H1 (cell line): Measurements from ENCODE around the gene ASAP2. TPM values are rescaled to one million over a fixed set of nuclear protein-coding genes. Genes with fewer than 3 reads are reported as not detected.

Experiments used
- CTCF ChIA-PET: fragments of 300-600 bp; sonication (Branson Sonifier 250); formaldehyde crosslinking; loops from one replicate; lab custom pipeline; 2021; ENCODE audit not compliant: partially characterized antibody; lab: Charles Lee
- POLR2A ChIA-PET: fragments of 300-600 bp; sonication (Branson Sonifier 250); formaldehyde crosslinking; loops from one replicate; lab custom pipeline; 2021; ENCODE audit warnings: inconsistent platforms; ENCODE audit not compliant: partially characterized antibody; lab: Charles Lee
- DNase-seq, 2 experiments: peaks; one replicate each; pipeline versions ENCODE4 v3.0.0 to v3.0.0-alpha.2; 2010 to 2022; ENCODE audit warnings: low spot score in 2 of 2, low read depth in 1 of 2, mixed read lengths in 1 of 2
- FAIRE-seq: peaks from 2 replicates; lab custom pipeline; 2011; peaks lifted over from hg19 to GRCh38; lab: Jason Lieb, UNC
- H2AFZ ChIP-seq: 2 replicates; pipeline ENCODE4 v1.8.1; 2012; ENCODE audit warnings: low read length, inconsistent platforms
- H2AK5ac ChIP-seq: 2 replicates; pipeline ENCODE4 v1.6.1; 2013; ENCODE audit warnings: low read depth, low read length
- H2BK120ac ChIP-seq: replicated peaks from 2 replicates; pipeline ENCODE3; 2013; ENCODE audit warnings: low read depth, low read length, inconsistent platforms
- H2BK12ac ChIP-seq: 2 replicates; pipeline ENCODE4 v1.6.1; 2013; ENCODE audit warnings: low read depth, low read length
- H2BK15ac ChIP-seq: 2 replicates; pipeline ENCODE4 v1.6.1; 2013; ENCODE audit warnings: low read length
- H2BK20ac ChIP-seq: 2 replicates; pipeline ENCODE4 v1.6.1; 2013; ENCODE audit warnings: low read length
- H2BK5ac ChIP-seq: 2 replicates; pipeline ENCODE4 v1.6.1; 2013; ENCODE audit warnings: low read depth, low read length
- H3K14ac ChIP-seq: 2 replicates; pipeline ENCODE4 v1.6.1; 2013; ENCODE audit warnings: inconsistent platforms; ENCODE audit not compliant: insufficient read length
- H3K18ac ChIP-seq: 2 replicates; pipeline ENCODE4 v1.6.1; 2013; ENCODE audit warnings: low read length; ENCODE audit errors: extremely low read depth
- H3K23ac ChIP-seq: 2 replicates; pipeline ENCODE4 v1.6.1; 2013; ENCODE audit warnings: inconsistent platforms; ENCODE audit not compliant: insufficient read length
- H3K23me2 ChIP-seq: 2 replicates; pipeline ENCODE4 v1.6.1; 2013; ENCODE audit warnings: low read depth, low read length
- H3K27ac ChIP-seq: 2 replicates; pipeline ENCODE4 v1.6.1; 2011; ENCODE audit warnings: low read depth, low read length, inconsistent platforms
- H3K27me3 ChIP-seq, 4 experiments: replicated peaks in 1 of 4; 1 replicate in 1 of 4; 2 replicates in 3 of 4; pipeline versions ENCODE4 v1.6.1 to v1.8.1; 2011 to 2013; ENCODE audit warnings: low read length in 3 of 4, mild to moderate bottlenecking in 3 of 4, inconsistent platforms in 2 of 4, mixed read lengths in 2 of 4, moderate library complexity in 1 of 4; ENCODE audit not compliant: control insufficient read depth in 3 of 4, insufficient read depth in 3 of 4; ENCODE audit errors: extremely low read depth in 1 of 4
- H3K36me3 ChIP-seq, 4 experiments: 2 replicates each; pipeline versions ENCODE4 v1.6.1 to v1.8.1; 2011 to 2013; ENCODE audit warnings: mild to moderate bottlenecking in 4 of 4, low read length in 3 of 4, moderate library complexity in 2 of 4, control low read depth in 1 of 4, inconsistent platforms in 1 of 4; ENCODE audit not compliant: insufficient read depth in 4 of 4, control insufficient read depth in 2 of 4
- H3K4ac ChIP-seq: replicated peaks from 2 replicates; pipeline ENCODE3; 2013; ENCODE audit warnings: low read length, low read depth, mixed read lengths, inconsistent platforms; ENCODE audit not compliant: insufficient read length
- H3K4me1 ChIP-seq, 4 experiments: replicated peaks in 1 of 4; 1 replicate in 1 of 4; 2 replicates in 3 of 4; pipeline versions ENCODE4 v1.6.1 to v1.8.1; 2011 to 2013; ENCODE audit warnings: low read length in 3 of 4, inconsistent platforms in 2 of 4, mixed read lengths in 1 of 4; ENCODE audit not compliant: insufficient read depth in 4 of 4, control insufficient read depth in 3 of 4
- H3K4me2 ChIP-seq, 2 experiments: 2 replicates each; pipeline versions ENCODE4 v1.6.1 to v1.8.1; 2011 to 2013; ENCODE audit warnings: low read depth in 2 of 2, low read length in 2 of 2, control low read depth in 1 of 2, inconsistent platforms in 1 of 2, mild to moderate bottlenecking in 1 of 2; ENCODE audit not compliant: insufficient read depth in 1 of 2
- H3K4me3 ChIP-seq, 4 experiments: fragments of 200-600, 300-600 bp in 1 of 4; sonication (generic), shearing (Covaris generic), sonication (Bioruptor Twin) in 1 of 4; 2 replicates each; pipeline versions ENCODE4 v1.5.1 to v1.8.1; 2011 to 2016; ENCODE audit warnings: low read length in 4 of 4, low read depth in 3 of 4, control low read depth in 2 of 4, inconsistent platforms in 2 of 4, mild to moderate bottlenecking in 2 of 4, mixed read lengths in 1 of 4, moderate library complexity in 1 of 4; ENCODE audit not compliant: insufficient read depth in 2 of 4; ENCODE audit errors: extremely low read depth in 1 of 4
- H3K56ac ChIP-seq: replicated peaks from 2 replicates; pipeline ENCODE3; 2013; ENCODE audit warnings: low read depth, mild to moderate bottlenecking, mixed read lengths, low read length, inconsistent platforms; ENCODE audit not compliant: insufficient read length
- H3K79me1 ChIP-seq: 2 replicates; pipeline ENCODE4 v1.6.1; 2013; ENCODE audit warnings: low read depth, low read length, control low read depth
- H3K79me2 ChIP-seq, 2 experiments: 2 replicates each; pipeline versions ENCODE4 v1.6.1 to v1.8.1; 2012 to 2013; ENCODE audit warnings: low read length in 2 of 2, mild to moderate bottlenecking in 2 of 2, inconsistent platforms in 1 of 2; ENCODE audit not compliant: insufficient read depth in 2 of 2, control insufficient read depth in 1 of 2
- H3K9ac ChIP-seq, 4 experiments: replicated peaks in 1 of 4; 1 replicate in 1 of 4; 2 replicates in 3 of 4; pipeline versions ENCODE4 v1.6.1 to v1.8.1; 2011 to 2013; ENCODE audit warnings: low read depth in 3 of 4, low read length in 3 of 4, control low read depth in 2 of 4, mild to moderate bottlenecking in 2 of 4, moderate library complexity in 2 of 4, inconsistent platforms in 1 of 4; ENCODE audit errors: extremely low read depth in 1 of 4
- H3K9me3 ChIP-seq, 2 experiments: 2 replicates each; pipeline versions ENCODE4 v1.6.1 to v1.8.1; 2012 to 2013; ENCODE audit warnings: mild to moderate bottlenecking in 2 of 2, moderate library complexity in 2 of 2, control low read depth in 1 of 2, inconsistent platforms in 1 of 2, low read depth in 1 of 2, low read length in 1 of 2, mixed read lengths in 1 of 2; ENCODE audit not compliant: insufficient read depth in 2 of 2
- H4K20me1 ChIP-seq, 2 experiments: replicated peaks in 1 of 2; 2 replicates each; pipeline versions ENCODE3 to v1.8.1; 2011 to 2013; ENCODE audit warnings: inconsistent platforms in 2 of 2, low read length in 2 of 2, mild to moderate bottlenecking in 1 of 2; ENCODE audit not compliant: insufficient read depth in 2 of 2, control insufficient read depth in 1 of 2
- H4K5ac ChIP-seq: 2 replicates; pipeline ENCODE4 v1.6.1; 2013; ENCODE audit warnings: low read length, low read depth, mixed read lengths, inconsistent platforms; ENCODE audit not compliant: insufficient read length
- H4K8ac ChIP-seq: 2 replicates; pipeline ENCODE4 v1.8.0; 2013; ENCODE audit warnings: mild to moderate bottlenecking, moderate library complexity, low read length, inconsistent platforms; ENCODE audit not compliant: insufficient read depth; ENCODE audit errors: extremely low read depth
- H4K91ac ChIP-seq: replicated peaks from 2 replicates; pipeline ENCODE3; 2013; ENCODE audit warnings: low read length, mixed read lengths, inconsistent platforms; ENCODE audit not compliant: insufficient read length
- BRCA1 ChIP-seq: IDR thresholded peaks from 2 replicates; pipeline ENCODE4 v1.6.1; 2012; ENCODE audit warnings: low read depth, low read length, improper control_type of control experiment
- HDAC2 ChIP-seq, 2 experiments: fragments of 300-600 bp in 1 of 2; sonication (generic) in 1 of 2; IDR thresholded peaks; 2 replicates each; pipeline ENCODE4 v1.6.1; 2011 to 2012; ENCODE audit warnings: low read depth in 2 of 2, low read length in 2 of 2, mild to moderate bottlenecking in 2 of 2, moderate library complexity in 2 of 2, borderline replicate concordance in 1 of 2, inconsistent platforms in 1 of 2
- JUN ChIP-seq: IDR thresholded peaks from 2 replicates; pipeline ENCODE4 v1.6.1; 2011; ENCODE audit warnings: low read depth, mild to moderate bottlenecking, improper control_type of control experiment, low read length
- KDM4A ChIP-seq: IDR thresholded peaks from one replicate; pipeline ENCODE4 v1.7.1; 2012; ENCODE audit warnings: low read depth, mild to moderate bottlenecking, moderate library complexity, low read length, inconsistent platforms; ENCODE audit not compliant: severe bottlenecking
- POLR2AphosphoS5 ChIP-seq: IDR thresholded peaks from 2 replicates; pipeline ENCODE4 v1.6.1; 2011; ENCODE audit warnings: low read depth, low read length
- SP1 ChIP-seq: IDR thresholded peaks from 2 replicates; pipeline ENCODE4 v1.6.1; 2011; ENCODE audit warnings: low read depth, low read length
- WGBS, 2 experiments: shearing (Covaris generic) in 1 of 2; methylation state at CpG; one replicate each; pipeline versions ENCODE4 v1.1.6 to v1.1.7; 2013 to 2015; ENCODE audit warnings: low lambda C conversion rate in 2 of 2, mixed read lengths in 2 of 2, inconsistent platforms in 1 of 2, low coverage in 1 of 2, missing lambda C conversion rate in 1 of 2; ENCODE audit not compliant: insufficient replicate concordance in 2 of 2, insufficient coverage in 1 of 2, insufficient read length in 1 of 2; ENCODE audit errors: extremely low coverage in 1 of 2, missing lambda C conversion rate in 1 of 2; 5-methylcytosine and 5-hydroxymethylcytosine counted together
- polyA plus RNA-seq, 7 experiments: library from polyadenylated mRNA; depleted of rRNA in 3 of 7; stranded (reverse) in 5 of 7; unstranded in 2 of 7; fragments of >200 nt in 5 of 7; fragments of 200-250 nt in 2 of 7; gene quantifications; 1 replicate in 5 of 7; 2 replicates in 1 of 7; 4 replicates in 1 of 7; pipeline versions ENCODE4 v1.2.1 to v1.2.3, GENCODE V29; 2011 to 2013; ENCODE audit warnings: missing spikeins in 2 of 7, mixed read lengths in 2 of 7
- total RNA-seq: library from RNA; stranded (reverse); fragmentation: NEBNext Ultra II Directional; extraction: Animal tissue kit (Norgen Biotek cat#: 25700); gene quantifications from 2 replicates; pipeline ENCODE4 v1.2.1, GENCODE V29; 2021
- TF ChIP-seq, protein P1 (sequence below): IDR thresholded peaks from 2 replicates; pipeline ENCODE4 v1.6.1; 2012; ENCODE audit warnings: low read length, inconsistent platforms

The ASAP2 gene
- total and polyA plus RNA-seq, 2 of the 8 experiments (the other 6 are each of a cell fraction or from before 2014, with no cell fraction given): 10.2 to 18.7 TPM

DNA sequence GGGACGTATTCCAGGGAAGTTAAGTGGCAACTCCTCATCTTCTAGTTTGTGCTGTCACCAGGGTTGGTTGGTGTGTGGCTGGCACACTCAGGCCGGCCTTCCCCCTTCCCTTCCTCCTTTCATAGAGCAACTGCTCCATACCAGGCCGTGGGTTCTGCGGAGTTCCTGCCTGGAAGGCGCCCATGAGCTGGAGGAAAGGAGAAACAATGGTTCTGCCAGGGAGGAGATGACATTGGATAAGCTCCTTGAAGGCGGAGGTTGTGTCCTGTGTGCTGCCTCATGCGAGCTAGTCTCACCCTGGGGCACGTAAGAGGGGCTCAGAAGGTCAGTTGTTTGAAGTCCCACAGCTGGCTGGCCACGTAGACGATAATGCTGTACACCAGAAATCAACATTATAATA, 19.2 kb downstream of the ASAP2 start:
- Histone ChIP-seq H2BK20ac (no peak overlapping the region), H3K27me3 (no peaks in the 10 kb centered on the region), H2BK120ac (no peak overlapping the region), H3K4me2 (no peak overlapping the region), H3K56ac (no peak overlapping the region), H3K79me1 (peaks cover 11% of the 10 kb centered on the region), H4K5ac (no peak overlapping the region), H4K20me1 (peaks cover 9 to 17% of the 10 kb centered on the region in 2 experiments), H2BK15ac (no peak overlapping the region), H2BK5ac (no peak overlapping the region), H3K23me2 (no peaks in the 10 kb centered on the region), H4K91ac (no peak overlapping the region), H3K18ac (no peak overlapping the region), H3K23ac (no peak overlapping the region), H3K4ac (no peak overlapping the region), H3K9ac (no peak overlapping the region), H3K27ac (no peak overlapping the region), H3K79me2 (peaks cover 0 to 49% of the 10 kb centered on the region in 2 experiments; a peak in 3 of 4 replicates), H3K4me3 (no peak overlapping the region), H3K4me1 (peaks cover 0 to 11% (median 7%) of the 10 kb centered on the region in 4 experiments; a peak in 5 of 7 replicates), H3K9me3 (no peaks in the 10 kb centered on the region), H2BK12ac (no peak overlapping the region), H3K36me3 (no peaks in the 10 kb centered on the region), H3K14ac (no peak overlapping the region), H2AFZ (no peak overlapping the region), H4K8ac (no peak overlapping the region), H2AK5ac (no peak overlapping the region)
- POLR2A ChIA-PET: no interaction called here
- CTCF ChIA-PET: interaction anchor here (0.9 to 1.5 kb wide), 4 partner anchors 9 to 81 kb away, joined by 3 to 5 read pairs (median 3); no protein-coding TSS in a partner anchor
- TF ChIP-seq SP1: no peak
- no peak for TF ChIP-seq BRCA1
- TF ChIP-seq JUN: no peak
- no peak for TF ChIP-seq POLR2AphosphoS5
- no peak for TF ChIP-seq KDM4A
- no peak for TF ChIP-seq HDAC2 (IDR thresholded peaks at IDR 0.05; ENCODE audit: borderline replicate concordance in 1 of 2, low read depth in 2 of 2, low read length in 2 of 2)
- TF ChIP-seq, protein P1, sequence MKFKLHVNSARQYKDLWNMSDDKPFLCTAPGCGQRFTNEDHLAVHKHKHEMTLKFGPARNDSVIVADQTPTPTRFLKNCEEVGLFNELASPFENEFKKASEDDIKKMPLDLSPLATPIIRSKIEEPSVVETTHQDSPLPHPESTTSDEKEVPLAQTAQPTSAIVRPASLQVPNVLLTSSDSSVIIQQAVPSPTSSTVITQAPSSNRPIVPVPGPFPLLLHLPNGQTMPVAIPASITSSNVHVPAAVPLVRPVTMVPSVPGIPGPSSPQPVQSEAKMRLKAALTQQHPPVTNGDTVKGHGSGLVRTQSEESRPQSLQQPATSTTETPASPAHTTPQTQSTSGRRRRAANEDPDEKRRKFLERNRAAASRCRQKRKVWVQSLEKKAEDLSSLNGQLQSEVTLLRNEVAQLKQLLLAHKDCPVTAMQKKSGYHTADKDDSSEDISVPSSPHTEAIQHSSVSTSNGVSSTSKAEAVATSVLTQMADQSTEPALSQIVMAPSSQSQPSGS: no peak
- 89% methylated on average over 9 of the region's 10 CpGs; no CpG with 5 or more reads in 1 of the 2 experiments for WGBS, 2 experiments
- FAIRE-seq (no peak), DNase-seq (peak in 1 of 2 experiments; percentile 33)
